ENCODE results near the gene KRT79.
"Not testable (repeated sequence)": the region's sequence is repeated elsewhere in the genome, so short reads cannot be mapped to it uniquely, and the experiment has no call there.

KRT79 gene

DNA sequence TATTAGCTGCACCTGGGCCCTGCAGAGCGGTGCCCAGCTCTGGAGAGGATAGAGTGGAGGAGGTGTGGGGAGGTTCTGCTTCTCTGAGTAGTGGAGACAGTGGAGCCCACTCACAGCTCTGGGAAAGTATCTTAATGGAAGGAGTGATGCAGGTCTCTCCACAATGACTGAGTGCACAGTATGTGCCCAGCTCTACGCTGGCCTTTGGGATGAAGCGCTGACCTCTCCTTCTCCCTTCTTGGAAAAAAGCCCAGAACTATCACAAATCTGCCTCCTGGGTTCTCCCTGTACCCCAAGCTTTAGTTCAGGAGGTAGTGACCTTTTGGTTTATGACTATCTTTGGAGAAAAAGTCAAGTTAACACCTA lies 37.7 kb downstream of the KRT79 start:
- Histone ChIP-seq H3K9me3 (no peaks in the 10 kb centered on the region), H3K4me3 (ENCODE audit: low read depth in 1 of 2, low read length in 1 of 2) (no peak overlapping the region), H3K4me1 (ENCODE audit: control insufficient read depth in 1 of 2, insufficient read depth in 1 of 2, low read depth in 1 of 2, low read length in 1 of 2) (no peaks in the 10 kb centered on the region), H3K36me3 (no peaks in the 10 kb centered on the region), H3K27ac (no peak overlapping the region), H3K27me3 (peaks cover 7% of the 10 kb centered on the region)
- TF ChIP-seq CTCF (IDR thresholded peaks at IDR 0.05), result no peak

GRCh38 chr12:52795694-52796428 lies 38.2 kb downstream of the KRT79 start, which contains the start of gene KRT3:
Gene KRT3 (minus strand): TSS chr12:52796117. CDS start chr12:52796042, 75 bp downstream.
- Histone ChIP-seq H3K27me3 (peaks cover 13% of the 10 kb centered on the region), H3K4me3 (ENCODE audit: low read depth in 1 of 2, low read length in 1 of 2) (no peak within 1 kb of the TSS), H3K4me1 (ENCODE audit: control insufficient read depth in 1 of 2, insufficient read depth in 1 of 2, low read depth in 1 of 2, low read length in 1 of 2) (no peaks in the 10 kb centered on the region), H3K27ac (no peak within 1 kb of the TSS), H3K9me3 (no peaks in the 10 kb centered on the region), H3K36me3 (no peaks in the 10 kb centered on the region)
- TF ChIP-seq CTCF (IDR thresholded peaks at IDR 0.05), result no peak

DNA sequence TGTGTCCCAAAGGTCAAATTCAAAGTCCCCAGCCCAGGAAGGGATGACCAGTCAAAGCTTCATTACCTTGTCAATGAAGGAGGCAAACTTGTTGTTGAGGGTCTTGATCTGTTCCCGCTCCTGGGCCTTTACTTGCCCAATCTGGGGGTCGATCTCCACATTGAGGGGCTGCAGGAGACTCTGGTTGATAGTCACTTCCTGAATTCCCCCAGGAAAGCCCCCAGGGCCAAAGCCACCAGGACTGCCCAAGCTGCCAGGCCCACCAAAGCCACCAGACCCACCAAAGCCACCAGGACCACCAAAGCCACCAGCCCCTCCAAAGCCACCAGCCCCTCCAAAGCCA lies 38.8 kb downstream of the KRT79 start:
- not testable (repeated sequence) for H3K4me3 ChIP-seq (ENCODE audit: low read depth in 1 of 2, low read length in 1 of 2); H3K9me3 ChIP-seq
- H3K27me3 ChIP-seq, result peaks cover 18% of the 10 kb centered on the region

DNA sequence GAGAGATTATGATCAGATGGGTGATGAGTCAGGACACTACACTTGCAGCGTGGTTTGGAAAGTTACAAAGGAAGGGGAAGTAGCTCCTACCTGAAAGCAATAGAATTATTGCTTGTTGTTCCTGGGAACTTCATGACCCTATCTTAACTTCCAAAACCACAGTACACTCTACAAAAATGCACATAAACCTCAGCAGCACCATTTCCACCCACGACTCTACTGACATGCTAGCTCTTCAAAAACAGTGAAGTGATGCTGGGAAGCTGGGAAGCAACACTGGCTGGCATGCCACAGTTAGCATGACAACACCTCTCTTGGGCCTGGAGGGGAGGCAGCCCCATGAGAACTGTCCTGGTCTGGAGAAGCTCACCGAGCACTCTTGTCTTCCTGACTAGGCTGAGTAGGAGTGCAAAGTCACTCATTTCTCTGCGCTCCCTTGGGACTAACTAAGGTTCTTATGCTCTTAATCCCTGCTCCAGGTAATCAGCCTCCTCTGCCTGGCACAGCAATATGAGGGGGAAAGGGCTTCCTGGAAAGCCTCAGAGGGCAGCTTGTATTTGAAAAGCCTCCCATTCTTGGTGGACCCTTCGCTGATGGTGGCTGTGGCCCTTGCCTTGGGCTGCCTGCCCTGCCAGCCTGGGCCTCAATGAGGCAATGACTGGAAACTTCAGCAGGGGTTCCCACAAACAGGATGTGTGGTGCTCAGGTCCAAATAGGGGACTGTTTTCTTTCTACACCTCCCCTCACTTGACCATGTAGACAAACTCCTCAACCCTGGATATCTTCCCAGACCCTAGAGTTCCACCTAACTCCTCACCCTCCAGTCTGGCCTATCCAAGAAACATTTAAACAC lies 39.4 kb downstream of the KRT79 start:
- TF ChIP-seq CTCF (IDR thresholded peaks at IDR 0.05), result no peak
- peaks cover 24% of the 10 kb centered on the region for H3K27me3 ChIP-seq
- no peaks in the 10 kb centered on the region for H3K36me3 ChIP-seq
- H3K4me3 ChIP-seq (ENCODE audit: low read depth in 1 of 2, low read length in 1 of 2), result no peak overlapping the region
- no peaks in the 10 kb centered on the region for H3K4me1 ChIP-seq (ENCODE audit: control insufficient read depth in 1 of 2, insufficient read depth in 1 of 2, low read depth in 1 of 2, low read length in 1 of 2)
- H3K27ac ChIP-seq, result no peak overlapping the region
- H3K9me3 ChIP-seq, result no peaks in the 10 kb centered on the region

More for the DNA sequence above, 38.8 kb downstream of the KRT79 start:
- not testable (repeated sequence) for H3K4me1 ChIP-seq (ENCODE audit: control insufficient read depth in 1 of 2, insufficient read depth in 1 of 2, low read depth in 1 of 2, low read length in 1 of 2); H3K27ac ChIP-seq; H3K36me3 ChIP-seq

DNA sequence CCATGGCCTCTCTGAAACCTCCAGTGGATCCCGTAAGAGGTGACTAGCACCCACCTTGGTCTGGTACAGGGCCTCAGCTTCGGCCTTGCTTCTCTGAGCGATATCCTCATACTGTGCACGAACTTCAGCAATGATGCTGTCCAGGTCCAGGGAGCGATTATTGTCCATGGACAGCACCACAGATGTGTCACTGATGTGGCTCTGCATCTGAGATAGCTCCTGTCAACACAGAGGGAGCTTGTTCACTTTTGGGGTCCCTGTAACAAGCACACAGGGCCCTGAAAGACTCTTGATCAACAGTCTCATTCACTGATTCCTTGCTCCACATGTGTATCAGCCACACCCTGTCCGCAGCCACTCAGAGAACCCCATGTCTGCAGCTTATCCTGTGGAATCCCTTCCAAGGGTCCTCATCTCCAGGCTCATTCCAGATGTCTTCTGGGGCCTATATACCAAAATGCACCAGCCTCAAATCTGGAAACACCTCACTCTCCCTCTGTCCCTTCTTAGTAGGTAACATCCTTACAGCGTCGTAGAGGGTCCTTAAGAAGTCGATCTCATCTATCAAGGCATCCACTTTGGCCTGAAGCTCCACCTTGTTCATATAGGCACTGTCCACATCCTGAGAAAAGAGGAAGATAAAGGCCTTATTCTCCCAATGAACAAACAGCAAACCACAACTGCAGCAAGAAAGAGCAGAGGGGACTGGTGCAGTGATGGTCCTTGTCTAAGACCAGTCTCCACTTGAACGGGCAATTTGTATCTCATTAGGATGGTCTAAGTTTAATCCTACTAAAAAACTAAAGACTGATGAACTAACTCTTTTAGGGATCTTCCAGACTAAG lies 41.7 kb downstream of the KRT79 start:
- no peak overlapping the region for H3K27ac ChIP-seq
- H3K4me3 ChIP-seq (ENCODE audit: low read depth in 1 of 2, low read length in 1 of 2), result no peak overlapping the region
- no peaks in the 10 kb centered on the region for H3K4me1 ChIP-seq (ENCODE audit: control insufficient read depth in 1 of 2, insufficient read depth in 1 of 2, low read depth in 1 of 2, low read length in 1 of 2)
- peaks cover 46% of the 10 kb centered on the region for H3K27me3 ChIP-seq
- H3K9me3 ChIP-seq, result no peaks in the 10 kb centered on the region
- TF ChIP-seq CTCF (IDR thresholded peaks at IDR 0.05), result no peak
- H3K36me3 ChIP-seq, result no peaks in the 10 kb centered on the region

All from neutrophil (primary cell).